ENCODE data around the gene KLRF1.
A peak's percentile ranks its signal among the peaks of the same experiment; 100 is the strongest.

Gene KLRF1

GRCh38 chr12:9809866-9810265, 17.4 kb upstream of the KLRF1 start:
- no peak for DNase-seq

- DNase-seq: no peak
Observed at GRCh38 chr12:9810671-9811070, 16.6 kb upstream of the KLRF1 start.

- no peak for DNase-seq
Observed at GRCh38 chr12:9811621-9812020, 15.7 kb upstream of the KLRF1 start.

GRCh38 chr12:9813821-9814798, 13.2 kb upstream of the KLRF1 start:
- DNase-seq: peak; percentile 91 to 93

- DNase-seq: no peak
Observed at GRCh38 chr12:9820281-9820930, 6.9 kb upstream of the KLRF1 start.

GRCh38 chr12:9829483-9829882, 2.2 kb downstream of the KLRF1 start:
- no peak for DNase-seq

GRCh38 chr12:9829982-9830381, 2.7 kb downstream of the KLRF1 start:
- DNase-seq: no peak

- DNase-seq: no peak
Observed at GRCh38 chr12:9831720-9832119, 4.4 kb downstream of the KLRF1 start.

GRCh38 chr12:9843407-9843806, 16.1 kb downstream of the KLRF1 start:
- no peak for DNase-seq

GRCh38 chr12:9848899-9849298, 21.6 kb downstream of the KLRF1 start:
- no peak for DNase-seq

- no peak for DNase-seq
Observed at GRCh38 chr12:9851050-9851449, 23.8 kb downstream of the KLRF1 start.

- no peak for DNase-seq
Observed at GRCh38 chr12:9851927-9852326, 24.6 kb downstream of the KLRF1 start.

- DNase-seq: no peak
Observed at GRCh38 chr12:9856151-9856550, 28.9 kb downstream of the KLRF1 start.

- no peak for DNase-seq
Observed at GRCh38 chr12:9856894-9857293, 29.6 kb downstream of the KLRF1 start.

GRCh38 chr12:9858135-9858534, 30.9 kb downstream of the KLRF1 start:
- no peak for DNase-seq

- no peak for DNase-seq
Observed at GRCh38 chr12:9864913-9865675, 37.8 kb downstream of the KLRF1 start.

GRCh38 chr12:9866860-9867269, 39.6 kb downstream of the KLRF1 start:
- no peak for DNase-seq

GRCh38 chr12:9867531-9867930, 40.2 kb downstream of the KLRF1 start:
- DNase-seq: no peak

GRCh38 chr12:9868311-9868801, 41.1 kb downstream of the KLRF1 start:
- no peak for DNase-seq

- no peak for DNase-seq
Observed at GRCh38 chr12:9868951-9869306, 41.6 kb downstream of the KLRF1 start.

GRCh38 chr12:9869307-9870161, 42.3 kb downstream of the KLRF1 start, which contains the start of gene CLEC2B:
CLEC2B (minus strand) TSS chr12:9869354.
- peak in 1 of 2 experiments; percentile 9 for DNase-seq

GRCh38 chr12:9870286-9870866, 43.1 kb downstream of the KLRF1 start:
- DNase-seq: no peak
